Loucy (cell line): Measurements from ENCODE around the gene KCNQ4.

Experiments
- H2AFZ ChIP-seq: fragments of 200-600 bp; sonication (generic); 2 replicates; pipeline ENCODE4 v1.6.0; 2016; ENCODE audit warnings: antibody characterized with exemption, mild to moderate bottlenecking, low read length, moderate library complexity
- H3F3A ChIP-seq: fragments of 200-600 bp; 2 replicates; pipeline ENCODE4 v1.6.0; 2016; ENCODE audit warnings: antibody characterized with exemption, low read depth, mild to moderate bottlenecking
- H3K27me3 ChIP-seq: fragments of 200-600 bp; sonication (generic); 2 replicates; pipeline ENCODE4 v1.6.1; 2014; ENCODE audit warnings: low read length, mild to moderate bottlenecking; ENCODE audit not compliant: insufficient read depth, poor library complexity, severe bottlenecking
- H3K36me3 ChIP-seq: fragments of 200-600 bp; sonication (generic); 2 replicates; pipeline ENCODE4 v1.6.1; 2016; ENCODE audit warnings: low read length; ENCODE audit not compliant: insufficient read depth
- H3K4me1 ChIP-seq: fragments of 200-600 bp; sonication (generic); 2 replicates; pipeline ENCODE4 v1.5.1; 2014; ENCODE audit warnings: low read length, mild to moderate bottlenecking; ENCODE audit not compliant: insufficient read depth, poor library complexity, severe bottlenecking
- H3K4me2 ChIP-seq: fragments of 200-600 bp; sonication (generic); 2 replicates; pipeline ENCODE4 v1.6.0; 2014; ENCODE audit warnings: antibody characterized with exemption, low read length, low read depth, mild to moderate bottlenecking; ENCODE audit not compliant: poor library complexity, severe bottlenecking
- H3K4me3 ChIP-seq: fragments of 200-600 bp; sonication (generic); 2 replicates; pipeline ENCODE4 v1.5.1; 2014; ENCODE audit warnings: low read length, mild to moderate bottlenecking, mixed read lengths; ENCODE audit not compliant: poor library complexity, severe bottlenecking
- H3K79me2 ChIP-seq: fragments of 200-600 bp; sonication (generic); 2 replicates; pipeline ENCODE4 v1.6.1; 2014; ENCODE audit warnings: low read length; ENCODE audit not compliant: insufficient read depth
- H3K9ac ChIP-seq: fragments of 200-600 bp; sonication (generic); 2 replicates; pipeline ENCODE4 v1.6.0; 2014; ENCODE audit warnings: mild to moderate bottlenecking, low read depth, low read length, moderate library complexity; ENCODE audit not compliant: poor library complexity, severe bottlenecking
- H3K9me2 ChIP-seq: fragments of 200-600 bp; sonication (generic); replicated peaks from 2 replicates; pipeline ENCODE4 v1.6.1; 2016; ENCODE audit warnings: low read depth, low read length, mixed read lengths
- H3K9me3 ChIP-seq: fragments of 200-600 bp; sonication (generic); 2 replicates; pipeline ENCODE4 v1.6.1; 2014; ENCODE audit warnings: mild to moderate bottlenecking, antibody characterized with exemption, low read length, low read depth; ENCODE audit not compliant: insufficient read depth
- H4K20me1 ChIP-seq: fragments of 200-600 bp; sonication (generic); 2 replicates; pipeline ENCODE4 v1.6.0; 2014; ENCODE audit warnings: antibody characterized with exemption, low read length, mild to moderate bottlenecking; ENCODE audit not compliant: insufficient read depth, poor library complexity, severe bottlenecking
- CTCF ChIP-seq: fragments of 200-600 bp; sonication (generic); conservative IDR thresholded peaks from 2 replicates; pipeline ENCODE4 v1.5.1; 2014; ENCODE audit warnings: mild to moderate bottlenecking, antibody characterized with exemption, low read length
- EZH2phosphoT487 ChIP-seq: fragments of 200-600 bp; IDR thresholded peaks from 2 replicates; pipeline ENCODE4 v1.6.1; 2018; ENCODE audit warnings: antibody characterized with exemption, mild to moderate bottlenecking, moderate library complexity, borderline replicate concordance

KCNQ4 gene

DNA sequence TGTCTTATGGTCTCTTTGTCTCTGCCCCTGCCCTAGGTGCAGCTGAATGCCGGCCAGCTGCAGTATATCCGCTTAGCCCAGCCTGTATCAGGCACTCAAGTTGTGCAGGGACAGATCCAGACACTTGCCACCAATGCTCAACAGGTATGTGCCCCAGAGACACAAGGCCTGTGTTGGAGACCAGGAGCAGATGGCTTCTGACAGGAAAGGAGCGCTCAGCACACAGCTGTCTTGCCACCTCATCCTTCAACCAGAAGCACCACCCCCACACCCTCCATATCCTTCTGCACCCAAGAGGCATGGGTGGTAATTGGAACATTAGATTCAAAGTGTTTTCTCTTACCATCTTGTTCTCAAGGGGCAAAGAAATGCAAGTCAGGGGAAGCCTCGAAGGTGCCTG, 17.0 kb upstream of the KCNQ4 start:
- no peak for TF ChIP-seq CTCF
- TF ChIP-seq EZH2phosphoT487: no peak

DNA sequence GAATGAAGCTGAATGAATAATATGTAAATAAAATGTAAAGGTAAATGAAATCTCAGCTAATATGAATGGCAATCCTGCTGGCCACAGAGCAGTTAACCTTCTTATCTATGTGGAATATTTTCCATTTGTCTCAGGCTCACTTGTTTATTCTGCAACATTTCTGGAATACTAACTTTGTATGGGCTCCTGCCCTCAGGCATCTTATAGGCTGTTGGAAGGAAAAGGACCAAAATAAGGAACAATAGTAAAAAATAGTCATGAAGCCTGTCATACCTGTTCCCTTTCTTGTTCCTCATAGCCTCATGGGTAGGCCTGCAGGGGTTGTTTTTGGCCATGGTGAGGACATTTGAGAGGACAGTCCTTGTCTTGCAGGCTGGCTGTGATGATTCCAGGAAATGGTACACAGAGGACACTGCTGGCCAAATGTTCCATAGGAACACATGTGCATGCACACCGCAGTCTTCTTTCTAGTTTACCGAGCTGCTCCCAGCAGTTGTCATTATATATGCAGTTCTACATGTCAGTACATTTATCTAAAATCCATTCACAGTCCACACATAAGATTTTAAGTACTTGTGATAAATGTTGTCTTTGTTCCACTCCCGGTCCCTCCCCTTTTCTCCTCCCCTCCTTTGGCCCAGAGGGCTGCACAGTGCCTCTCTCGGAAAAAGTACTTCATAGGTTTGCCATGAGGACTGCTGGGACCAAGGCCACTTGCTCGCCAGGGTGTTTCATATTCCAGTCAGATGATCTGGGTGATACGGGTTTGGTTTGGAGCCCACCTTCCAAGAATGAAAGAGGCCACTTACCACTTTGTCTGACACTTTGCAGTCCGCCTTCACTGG, 15.2 kb upstream of the KCNQ4 start:
- H3K9me2 ChIP-seq: no peaks in the 10 kb centered on the region
- H4K20me1 ChIP-seq: no peaks in the 10 kb centered on the region
- H3K79me2 ChIP-seq: no peaks in the 10 kb centered on the region
- H3K4me2 ChIP-seq: no peak overlapping the region
- H3K9ac ChIP-seq: no peak overlapping the region
- peaks cover 92% of the 10 kb centered on the region; the same call in 1 of the 2 replicates for H3K36me3 ChIP-seq
- H2AFZ ChIP-seq: no peak overlapping the region
- TF ChIP-seq EZH2phosphoT487: no peak
- no peak for TF ChIP-seq CTCF
- H3K9me3 ChIP-seq: no peaks in the 10 kb centered on the region
- H3F3A ChIP-seq: no peaks in the 10 kb centered on the region
- no peaks in the 10 kb centered on the region for H3K27me3 ChIP-seq
- H3K4me3 ChIP-seq: no peak overlapping the region
- peaks cover 24% of the 10 kb centered on the region for H3K4me1 ChIP-seq

More for the DNA sequence above, 17.0 kb upstream of the KCNQ4 start:
- Histone ChIP-seq H3K9me3 (no peaks in the 10 kb centered on the region), H3K4me2 (no peak overlapping the region), H3F3A (no peaks in the 10 kb centered on the region), H3K9me2 (no peaks in the 10 kb centered on the region), H3K9ac (no peak overlapping the region), H3K36me3 (peaks cover 93% of the 10 kb centered on the region; the same call in 1 of the 2 replicates), H2AFZ (no peak overlapping the region), H4K20me1 (no peaks in the 10 kb centered on the region), H3K4me3 (no peak overlapping the region), H3K79me2 (no peaks in the 10 kb centered on the region), H3K27me3 (no peaks in the 10 kb centered on the region), H3K4me1 (peaks cover 26% of the 10 kb centered on the region)

GRCh38 chr1:40769815-40770214, 13.8 kb upstream of the KCNQ4 start:
- H4K20me1 ChIP-seq: no peaks in the 10 kb centered on the region
- H3K4me1 ChIP-seq: peaks cover 9% of the 10 kb centered on the region
- H2AFZ ChIP-seq: no peak overlapping the region
- H3K4me2 ChIP-seq: no peak overlapping the region
- H3K9me3 ChIP-seq: no peaks in the 10 kb centered on the region
- H3K9ac ChIP-seq: peak overlapping the region; percentile 6
- TF ChIP-seq CTCF: peak; percentile 56
- no peak for TF ChIP-seq EZH2phosphoT487
- H3K9me2 ChIP-seq: no peaks in the 10 kb centered on the region
- H3K27me3 ChIP-seq: no peaks in the 10 kb centered on the region
- H3K36me3 ChIP-seq: peaks cover 78% of the 10 kb centered on the region; the same call in 1 of the 2 replicates
- H3K4me3 ChIP-seq: no peak overlapping the region
- no peaks in the 10 kb centered on the region for H3F3A ChIP-seq
- H3K79me2 ChIP-seq: no peaks in the 10 kb centered on the region
